Activated CD4-positive, CD25-positive, alpha-beta regulatory T cell treated with anti-CD3 and anti-CD28 coated beads, Interleukin-2, amount 50 U/mL, for 72 hours (primary cell): ENCODE data around the gene CEACAM19.

Experiments used
- DNase-seq: peaks from one replicate; pipeline ENCODE4 v3.0.0; 2021

CEACAM19 gene

DNA sequence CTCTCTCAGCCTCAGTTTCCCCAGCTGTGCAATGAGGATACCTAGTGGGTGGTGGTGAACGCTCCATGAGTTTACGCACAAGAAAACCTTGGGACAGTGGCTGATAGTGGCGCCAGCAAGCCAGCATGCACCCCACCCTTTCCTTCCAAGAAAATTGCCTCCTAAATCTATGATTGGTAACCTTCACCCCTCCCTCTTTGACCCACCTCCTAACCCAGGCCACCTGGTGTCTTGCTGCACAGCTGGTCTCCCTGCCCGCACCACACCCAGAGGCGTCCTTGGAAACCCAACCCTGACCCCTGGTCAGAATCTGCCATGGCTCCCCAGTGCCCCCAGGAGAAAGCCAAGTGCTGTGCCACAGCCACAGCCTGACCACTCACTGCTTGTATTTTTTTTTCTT, 54.4 kb downstream of the CEACAM19 start:
- no peak for DNase-seq

DNA sequence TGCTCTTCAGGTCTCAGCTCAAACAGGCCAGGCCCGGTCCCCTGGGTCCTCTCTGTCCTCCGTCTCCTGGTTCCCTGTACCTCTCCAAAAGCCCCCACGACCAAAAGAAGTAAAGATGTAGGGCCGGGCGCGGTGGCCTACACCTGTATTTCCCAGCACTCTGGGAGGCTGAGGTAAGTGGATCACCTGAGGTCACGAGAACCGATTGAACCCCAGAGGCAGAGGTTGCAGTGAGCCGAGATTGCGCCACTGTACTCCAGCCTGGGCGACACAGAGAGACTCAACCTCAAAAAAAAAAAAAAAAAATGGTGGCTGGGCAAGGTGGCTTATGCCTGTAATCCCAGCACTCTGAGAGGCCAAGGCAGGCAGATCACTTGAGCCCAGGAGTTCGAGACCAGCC, 55.2 kb downstream of the CEACAM19 start:
- DNase-seq, result no peak

DNA sequence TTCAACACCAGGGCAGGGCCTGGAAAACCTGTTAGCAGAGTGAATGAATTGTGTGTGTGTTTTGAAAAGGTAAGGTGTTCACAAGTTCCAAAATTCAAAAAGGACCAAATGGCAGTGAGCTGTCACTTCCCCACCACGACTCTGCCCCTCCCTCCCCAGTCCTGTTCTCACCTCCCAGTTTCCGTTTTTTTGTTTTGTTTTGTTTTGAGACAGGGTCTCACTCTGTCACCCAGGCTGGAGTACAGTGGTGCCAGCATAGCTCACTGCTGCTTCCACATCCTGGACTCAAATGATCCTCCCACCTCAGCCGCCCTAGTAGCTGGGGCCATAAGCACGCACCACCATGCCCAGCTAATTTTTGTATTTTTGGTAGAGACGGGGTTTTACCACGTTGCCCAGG, 56.9 kb downstream of the CEACAM19 start:
- DNase-seq, result no peak

DNA sequence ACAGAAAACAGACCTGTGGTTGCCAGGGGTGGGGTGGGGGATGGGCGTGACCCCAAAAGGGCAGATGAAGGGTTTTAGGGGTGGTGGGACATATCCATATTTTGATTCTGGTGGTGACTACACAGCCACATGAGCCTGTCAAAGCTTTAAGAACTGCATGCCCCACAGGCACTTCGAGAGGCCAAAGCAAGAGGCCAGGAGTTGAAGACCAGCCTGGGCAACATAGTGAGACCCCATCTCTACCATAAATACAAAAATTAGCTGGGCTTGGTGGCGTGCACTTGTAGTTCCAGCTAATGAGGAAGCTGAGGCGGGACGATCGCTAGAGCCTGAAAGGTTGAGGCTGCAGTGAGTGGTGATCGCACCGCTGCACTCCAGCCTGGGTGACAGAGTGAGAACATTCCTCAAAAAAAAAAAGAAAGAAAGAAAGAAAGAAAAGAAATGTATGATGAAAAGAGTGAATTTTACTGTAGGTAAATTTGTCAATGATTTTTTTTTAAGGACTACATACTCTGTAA, 58.3 kb downstream of the CEACAM19 start:
- no peak for DNase-seq

DNA sequence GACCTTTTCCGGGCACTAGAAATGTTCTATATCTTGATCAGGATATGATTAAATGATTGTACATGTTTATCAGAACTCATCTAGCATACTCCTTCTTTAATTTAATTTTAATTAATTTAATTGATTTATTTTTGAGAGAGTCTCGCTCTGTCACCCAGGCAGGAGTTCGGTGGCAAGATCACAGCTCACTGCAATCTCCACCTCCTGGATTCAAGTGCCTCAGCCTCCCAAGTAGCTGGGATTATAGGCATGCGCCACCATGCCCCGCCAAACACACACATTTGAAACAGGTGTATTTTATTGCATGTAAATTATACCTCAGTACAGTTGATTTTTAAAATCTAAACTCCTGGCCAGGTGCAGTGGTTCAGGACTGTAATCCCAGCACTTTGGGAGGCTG, 59.8 kb downstream of the CEACAM19 start:
- DNase-seq, result no peak

DNA sequence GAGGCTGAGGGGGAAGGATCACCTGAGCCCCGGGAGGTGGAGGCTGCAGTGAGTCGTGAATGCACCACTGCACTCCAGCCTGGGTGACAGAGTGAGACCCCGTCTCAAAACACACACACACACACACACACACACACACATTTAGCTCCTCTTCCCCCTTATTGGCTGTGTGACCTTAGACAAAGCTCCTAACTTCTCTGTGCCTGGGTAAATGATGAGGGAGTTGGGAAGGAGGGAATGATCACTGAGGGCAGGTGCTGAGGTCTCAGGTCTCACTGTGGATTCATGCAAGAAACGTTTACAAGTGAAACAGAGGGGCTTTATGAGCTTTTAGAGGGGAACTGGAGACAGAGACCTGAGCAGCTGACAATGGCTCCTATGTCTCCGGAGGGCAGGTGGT, 60.3 kb downstream of the CEACAM19 start:
- DNase-seq, result no peak

DNA sequence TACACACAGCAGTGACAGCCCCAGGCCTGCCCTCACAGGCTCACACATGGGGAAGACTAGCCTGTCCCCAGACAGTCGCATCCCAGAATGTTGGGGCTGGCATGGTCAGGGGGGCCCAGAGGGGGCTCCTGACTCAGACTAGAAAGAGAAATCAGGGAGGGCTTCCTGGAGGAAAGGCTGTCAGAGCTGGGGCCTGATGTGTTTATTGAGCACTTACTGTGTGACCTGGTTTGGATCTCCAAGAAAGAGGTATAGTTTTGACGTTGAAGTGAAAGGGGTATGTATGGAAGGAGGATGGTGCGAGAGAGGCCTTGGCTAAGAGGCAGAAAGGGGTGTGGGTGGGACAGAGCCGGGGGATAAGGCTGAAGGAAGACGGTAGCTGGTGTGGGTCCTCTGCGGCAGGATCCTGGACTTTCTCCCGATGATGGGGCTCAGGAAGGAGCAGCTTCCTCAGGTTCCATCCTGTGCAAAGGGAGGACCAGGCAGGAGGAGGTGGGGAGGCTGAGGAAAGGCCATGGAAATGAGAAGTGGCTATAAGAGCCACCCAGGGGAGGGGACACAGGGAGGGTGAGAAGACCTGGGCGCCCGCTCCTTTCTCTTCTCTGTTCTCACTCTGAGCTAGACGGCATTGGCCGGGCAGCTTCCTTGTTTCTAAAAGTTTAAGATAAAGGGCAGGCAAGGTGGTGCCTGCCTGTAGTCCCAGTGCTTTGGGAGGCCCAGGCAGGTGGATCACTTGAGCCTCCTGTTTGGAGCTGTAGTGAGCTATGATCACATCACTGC, 61.1 kb downstream of the CEACAM19 start:
- no peak for DNase-seq
